ENCODE measurements around the gene TRA2A.

The TRA2A gene

GRCh38 chr7:23474094-23474828 lies 57.5 kb downstream of the TRA2A start:
- TF ChIP-seq, protein P1, sequence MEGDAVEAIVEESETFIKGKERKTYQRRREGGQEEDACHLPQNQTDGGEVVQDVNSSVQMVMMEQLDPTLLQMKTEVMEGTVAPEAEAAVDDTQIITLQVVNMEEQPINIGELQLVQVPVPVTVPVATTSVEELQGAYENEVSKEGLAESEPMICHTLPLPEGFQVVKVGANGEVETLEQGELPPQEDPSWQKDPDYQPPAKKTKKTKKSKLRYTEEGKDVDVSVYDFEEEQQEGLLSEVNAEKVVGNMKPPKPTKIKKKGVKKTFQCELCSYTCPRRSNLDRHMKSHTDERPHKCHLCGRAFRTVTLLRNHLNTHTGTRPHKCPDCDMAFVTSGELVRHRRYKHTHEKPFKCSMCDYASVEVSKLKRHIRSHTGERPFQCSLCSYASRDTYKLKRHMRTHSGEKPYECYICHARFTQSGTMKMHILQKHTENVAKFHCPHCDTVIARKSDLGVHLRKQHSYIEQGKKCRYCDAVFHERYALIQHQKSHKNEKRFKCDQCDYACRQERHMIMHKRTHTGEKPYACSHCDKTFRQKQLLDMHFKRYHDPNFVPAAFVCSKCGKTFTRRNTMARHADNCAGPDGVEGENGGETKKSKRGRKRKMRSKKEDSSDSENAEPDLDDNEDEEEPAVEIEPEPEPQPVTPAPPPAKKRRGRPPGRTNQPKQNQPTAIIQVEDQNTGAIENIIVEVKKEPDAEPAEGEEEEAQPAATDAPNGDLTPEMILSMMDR (IDR thresholded peaks at IDR 0.05; ENCODE audit: low read depth, low read length), result no peak
- no peaks in the 10 kb centered on the region for H3K27me3 ChIP-seq (ENCODE audit: insufficient read depth, low read depth, severe bottlenecking)
- DNase-seq, result peak; percentile 98

DNA sequence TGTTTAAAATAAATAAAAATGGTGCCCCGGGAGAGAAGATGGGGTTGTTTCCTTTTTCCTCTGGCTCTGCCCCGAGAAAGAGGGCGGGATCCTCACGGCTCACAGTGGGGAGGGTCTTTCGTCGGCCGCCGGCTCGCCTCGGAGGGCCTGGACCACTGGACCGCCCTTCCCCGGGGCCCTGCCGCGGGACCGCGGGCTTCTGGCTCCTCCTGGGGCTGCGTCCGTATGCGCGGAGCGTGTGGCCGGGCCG lies 58.0 kb downstream of the TRA2A start:
- Histone ChIP-seq H3K27me3 (ENCODE audit: insufficient read depth, low read depth, severe bottlenecking) (no peaks in the 10 kb centered on the region), H3K36me3 (no peaks in the 10 kb centered on the region; the same call in 1 of the 2 replicates), H3K9me3 (ENCODE audit: severe bottlenecking) (no peaks in the 10 kb centered on the region), H3K27ac (peak overlapping the region; percentile 99), H3K4me3 (ENCODE audit: low read depth, low read length) (peak overlapping the region; percentile 93)
- DNase-seq, result no peak
- TF ChIP-seq, protein P1 (IDR thresholded peaks at IDR 0.05; ENCODE audit: low read depth, low read length), result no peak

More at GRCh38 chr7:23474094-23474828, 57.5 kb downstream of the TRA2A start:
- Histone ChIP-seq H3K36me3 (no peaks in the 10 kb centered on the region; the same call in 1 of the 2 replicates), H3K9me3 (ENCODE audit: severe bottlenecking) (no peaks in the 10 kb centered on the region), H3K4me3 (ENCODE audit: low read depth, low read length) (peak overlapping the region; percentile 93), H3K27ac (peak overlapping the region; percentile 99)

GRCh38 chr7:23472956-23473843 lies 58.6 kb downstream of the TRA2A start:
- no peaks in the 10 kb centered on the region for H3K27me3 ChIP-seq (ENCODE audit: insufficient read depth, low read depth, severe bottlenecking)
- H3K4me3 ChIP-seq (ENCODE audit: low read depth, low read length), result peak overlapping the region; percentile 93
- no peaks in the 10 kb centered on the region; the same call in 1 of the 2 replicates for H3K36me3 ChIP-seq
- TF ChIP-seq, protein P1 (IDR thresholded peaks at IDR 0.05; ENCODE audit: low read depth, low read length), result no peak
- no peaks in the 10 kb centered on the region for H3K9me3 ChIP-seq (ENCODE audit: severe bottlenecking)
- DNase-seq, result peak; percentile 25
- H3K27ac ChIP-seq, result peak overlapping the region; percentile 99

GRCh38 chr7:23472556-23472955 lies 59.2 kb downstream of the TRA2A start:
- TF ChIP-seq, protein P1 (IDR thresholded peaks at IDR 0.05; ENCODE audit: low read depth, low read length), result no peak
- H3K4me3 ChIP-seq (ENCODE audit: low read depth, low read length), result peak overlapping the region; percentile 93
- H3K27ac ChIP-seq, result peak overlapping the region; percentile 99

GRCh38 chr7:23472046-23472445 lies 59.7 kb downstream of the TRA2A start:
- H3K27ac ChIP-seq, result peak overlapping the region; percentile 99
- DNase-seq, result no peak
- H3K4me3 ChIP-seq (ENCODE audit: low read depth, low read length), result peak overlapping the region; percentile 93

More at GRCh38 chr7:23472556-23472955, 59.2 kb downstream of the TRA2A start:
- DNase-seq, result no peak
- Histone ChIP-seq H3K36me3 (no peaks in the 10 kb centered on the region; the same call in 1 of the 2 replicates), H3K9me3 (ENCODE audit: severe bottlenecking) (no peaks in the 10 kb centered on the region), H3K27me3 (ENCODE audit: insufficient read depth, low read depth, severe bottlenecking) (no peaks in the 10 kb centered on the region)

More at GRCh38 chr7:23472046-23472445, 59.7 kb downstream of the TRA2A start:
- Histone ChIP-seq H3K9me3 (ENCODE audit: severe bottlenecking) (no peaks in the 10 kb centered on the region), H3K36me3 (no peaks in the 10 kb centered on the region; the same call in 1 of the 2 replicates), H3K27me3 (ENCODE audit: insufficient read depth, low read depth, severe bottlenecking) (no peaks in the 10 kb centered on the region)
- TF ChIP-seq, protein P1 (IDR thresholded peaks at IDR 0.05; ENCODE audit: low read depth, low read length), result no peak

Data from WERI-Rb-1 (cell line).